Natural killer cell (primary cell): ENCODE data around the gene PTPRS. TPM values are rescaled to one million over a fixed set of nuclear protein-coding genes. Genes with fewer than 3 reads are reported as not detected.

Source experiments
- ATAC-seq, 3 donors: fragments of 150-1000 bp in 2 of 3; fragments of 200-7000 bp in 1 of 3; cut with Tn5 transposase; 1 replicate in 1 of 3; 2 replicates in 2 of 3; pipeline ENCODE4 v1.10.0; 2021; ENCODE audit warnings: mild to moderate bottlenecking in 2 of 3, moderate library complexity in 2 of 3
- DNase-seq, 2 donors: peaks; one replicate each; pipeline versions ENCODE4 v3.0.0 to v3.0.0-alpha.2; 2013 to 2021; ENCODE audit warnings: mixed read lengths in 1 of 2
- H3K27ac ChIP-seq: one replicate; pipeline ENCODE4 v1.5.1; 2013; ENCODE audit warnings: mild to moderate bottlenecking, low read length
- H3K27me3 ChIP-seq: one replicate; pipeline ENCODE4 v1.6.1; 2013; ENCODE audit warnings: low read length; ENCODE audit not compliant: control insufficient read depth, insufficient read depth
- H3K36me3 ChIP-seq: one replicate; pipeline ENCODE4 v1.6.1; 2013; ENCODE audit warnings: low read length; ENCODE audit not compliant: control insufficient read depth, insufficient read depth
- H3K4me1 ChIP-seq: one replicate; pipeline ENCODE4 v1.6.1; 2013; ENCODE audit warnings: low read length; ENCODE audit not compliant: control insufficient read depth, insufficient read depth
- H3K4me3 ChIP-seq: one replicate; pipeline ENCODE4 v1.5.1; 2013; ENCODE audit warnings: low read length
- H3K9me3 ChIP-seq: one replicate; pipeline ENCODE4 v1.6.1; 2013; ENCODE audit warnings: low read length; ENCODE audit not compliant: control insufficient read depth, insufficient read depth
- H3K27ac Mint-ChIP-seq, 2 donors: one replicate each; pipeline ENCODE4 v1.8.0; 2022; ENCODE audit warnings: mild to moderate bottlenecking in 2 of 2, mixed read lengths in 2 of 2, moderate library complexity in 1 of 2
- H3K27me3 Mint-ChIP-seq, 2 donors: one replicate each; pipeline ENCODE4 v1.8.0; 2022; ENCODE audit warnings: low read depth in 2 of 2, mixed read lengths in 2 of 2
- H3K36me3 Mint-ChIP-seq: one replicate; pipeline ENCODE4 v1.8.0; 2022; ENCODE audit warnings: mixed read lengths
- H3K4me1 Mint-ChIP-seq, 2 donors: one replicate each; pipeline ENCODE4 v1.8.0; 2022; ENCODE audit warnings: mixed read lengths in 2 of 2
- H3K4me3 Mint-ChIP-seq: one replicate; pipeline ENCODE4 v1.8.0; 2022; ENCODE audit warnings: mild to moderate bottlenecking, moderate library complexity, mixed read lengths
- H3K9me3 Mint-ChIP-seq, 2 donors: one replicate each; pipeline ENCODE4 v1.8.0; 2022; ENCODE audit warnings: mixed read lengths in 2 of 2
- WGBS: methylation state at CpG from one replicate; pipeline ENCODE4 v1.1.7; 2013; ENCODE audit warnings: missing lambda C conversion rate; ENCODE audit not compliant: insufficient coverage; 5-methylcytosine and 5-hydroxymethylcytosine counted together
- intact Hi-C: fragments of 100-400 bp; cut with micrococcal nuclease; formaldehyde crosslinking; loops from one replicate; pipeline ENCODE4 v1.14.2; 2022
- total RNA-seq, 4 donors: library from RNA; stranded (reverse); fragments of 120-200 nt in 1 of 4; gene quantifications; one replicate each; pipeline versions ENCODE4 v1.2.3 to v1.2.4, GENCODE V29; 2013 to 2022
- TF ChIP-seq, protein P1 (sequence below): fragments of 200-600 bp; IDR thresholded peaks from one replicate; pipeline ENCODE4 v1.8.0; 2022; ENCODE audit warnings: antibody characterized with exemption

Gene PTPRS
- total RNA-seq, 3 donors from 2014 or later (not counting 1 experiment from before 2014, with no cell fraction given) = 0.47 to 0.73 (median 0.61) TPM

DNA sequence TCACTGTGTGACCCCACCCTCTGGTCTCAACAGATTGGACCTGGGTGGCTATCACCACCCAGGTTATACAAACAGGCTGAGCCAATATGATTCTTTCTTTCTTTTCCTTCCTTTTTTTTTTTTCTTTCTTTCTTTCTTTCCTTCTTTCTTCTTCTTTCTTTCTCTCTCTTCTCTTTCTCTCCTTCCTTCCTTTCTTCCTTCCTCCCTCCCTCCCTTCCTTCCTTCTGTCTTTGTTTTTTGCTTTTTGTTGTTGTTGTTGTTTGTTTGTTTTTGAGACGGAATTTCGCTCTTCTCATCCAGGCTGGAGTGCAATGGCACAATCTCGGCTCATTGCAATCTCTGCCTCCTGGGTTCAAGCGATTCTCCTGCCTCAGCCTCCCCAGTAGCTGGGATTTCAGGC is 17.0 kb upstream of the PTPRS start:
- Histone ChIP-seq H3K4me3 (no peak overlapping the region), H3K4me1 (no peaks in the 10 kb centered on the region), H3K27me3 (no peaks in the 10 kb centered on the region), H3K36me3 (no peaks in the 10 kb centered on the region), H3K9me3 (no peaks in the 10 kb centered on the region), H3K27ac (no peak overlapping the region)
- Mint-ChIP-seq H3K4me3 (no peak overlapping the region), H3K36me3 (no peaks in the 10 kb centered on the region), H3K4me1 (no peaks in the 10 kb centered on the region), H3K27ac (no peak overlapping the region), H3K27me3 (peaks cover 7 to 16% of the 10 kb centered on the region in 2 donors), H3K9me3 (peaks cover 0 to 3% of the 10 kb centered on the region in 2 donors)
- DNase-seq = no peak
- no peak for ATAC-seq
- intact Hi-C loops = no loop called here
- 70% methylated on average over 4 of the region's 4 CpGs for WGBS
- TF ChIP-seq, protein P1, sequence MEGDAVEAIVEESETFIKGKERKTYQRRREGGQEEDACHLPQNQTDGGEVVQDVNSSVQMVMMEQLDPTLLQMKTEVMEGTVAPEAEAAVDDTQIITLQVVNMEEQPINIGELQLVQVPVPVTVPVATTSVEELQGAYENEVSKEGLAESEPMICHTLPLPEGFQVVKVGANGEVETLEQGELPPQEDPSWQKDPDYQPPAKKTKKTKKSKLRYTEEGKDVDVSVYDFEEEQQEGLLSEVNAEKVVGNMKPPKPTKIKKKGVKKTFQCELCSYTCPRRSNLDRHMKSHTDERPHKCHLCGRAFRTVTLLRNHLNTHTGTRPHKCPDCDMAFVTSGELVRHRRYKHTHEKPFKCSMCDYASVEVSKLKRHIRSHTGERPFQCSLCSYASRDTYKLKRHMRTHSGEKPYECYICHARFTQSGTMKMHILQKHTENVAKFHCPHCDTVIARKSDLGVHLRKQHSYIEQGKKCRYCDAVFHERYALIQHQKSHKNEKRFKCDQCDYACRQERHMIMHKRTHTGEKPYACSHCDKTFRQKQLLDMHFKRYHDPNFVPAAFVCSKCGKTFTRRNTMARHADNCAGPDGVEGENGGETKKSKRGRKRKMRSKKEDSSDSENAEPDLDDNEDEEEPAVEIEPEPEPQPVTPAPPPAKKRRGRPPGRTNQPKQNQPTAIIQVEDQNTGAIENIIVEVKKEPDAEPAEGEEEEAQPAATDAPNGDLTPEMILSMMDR = no peak

DNA sequence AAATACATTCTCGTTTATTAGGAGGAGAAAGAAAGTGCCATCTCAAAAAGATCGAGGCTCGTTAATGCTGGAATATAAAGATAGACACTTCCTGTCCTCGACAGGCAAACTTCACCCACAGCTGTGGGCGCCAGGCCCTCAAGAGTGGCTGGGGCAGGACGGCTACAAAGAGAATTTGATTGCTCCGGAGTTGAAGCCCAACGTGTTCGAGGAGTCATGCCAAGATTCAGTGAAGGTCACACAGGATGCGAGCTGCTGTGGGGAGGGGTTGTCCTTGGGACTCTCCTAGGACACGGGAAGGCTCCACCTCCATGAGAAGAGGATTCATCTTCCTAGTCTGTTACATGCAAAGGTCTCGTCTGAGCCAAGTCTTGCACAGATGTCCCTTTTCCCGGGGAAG is 16.3 kb upstream of the PTPRS start:
- no peak for DNase-seq
- Mint-ChIP-seq H3K4me3 (no peak overlapping the region), H3K27ac (no peak overlapping the region), H3K27me3 (peaks cover 7 to 16% of the 10 kb centered on the region in 2 donors), H3K36me3 (no peaks in the 10 kb centered on the region), H3K9me3 (peaks cover 0 to 3% of the 10 kb centered on the region in 2 donors), H3K4me1 (no peaks in the 10 kb centered on the region)
- 65% methylated on average over 13 of the region's 13 CpGs for WGBS
- Histone ChIP-seq H3K36me3 (no peaks in the 10 kb centered on the region), H3K9me3 (no peaks in the 10 kb centered on the region), H3K4me1 (no peaks in the 10 kb centered on the region), H3K4me3 (no peak overlapping the region), H3K27ac (no peak overlapping the region), H3K27me3 (no peaks in the 10 kb centered on the region)
- intact Hi-C loops = no loop called here
- no peak for ATAC-seq
- TF ChIP-seq, protein P1 = no peak

DNA sequence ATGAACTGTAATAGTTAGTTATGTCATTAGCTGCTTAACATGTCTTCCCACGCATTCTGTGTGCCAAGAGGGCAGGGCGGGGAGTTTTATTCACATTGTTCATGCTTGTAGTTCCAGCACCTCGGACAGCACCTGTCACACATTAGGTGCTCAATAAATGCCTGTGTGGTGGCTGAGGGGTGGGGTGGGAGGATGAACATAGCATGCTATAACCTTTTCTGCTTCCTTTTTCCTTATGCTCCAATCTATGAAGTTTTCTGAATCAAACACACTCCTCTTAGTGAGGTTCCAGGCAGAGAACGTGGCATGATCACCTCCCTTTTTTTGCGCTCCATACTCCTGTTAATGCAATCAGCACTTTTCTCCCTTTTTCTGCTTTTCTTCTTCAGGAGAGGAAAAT is 15.8 kb upstream of the PTPRS start:
- 83% methylated on average over 5 of the region's 5 CpGs for WGBS
- peaks cover 7 to 16% of the 10 kb centered on the region in 2 donors for H3K27me3 Mint-ChIP-seq
- no peak for DNase-seq

DNA sequence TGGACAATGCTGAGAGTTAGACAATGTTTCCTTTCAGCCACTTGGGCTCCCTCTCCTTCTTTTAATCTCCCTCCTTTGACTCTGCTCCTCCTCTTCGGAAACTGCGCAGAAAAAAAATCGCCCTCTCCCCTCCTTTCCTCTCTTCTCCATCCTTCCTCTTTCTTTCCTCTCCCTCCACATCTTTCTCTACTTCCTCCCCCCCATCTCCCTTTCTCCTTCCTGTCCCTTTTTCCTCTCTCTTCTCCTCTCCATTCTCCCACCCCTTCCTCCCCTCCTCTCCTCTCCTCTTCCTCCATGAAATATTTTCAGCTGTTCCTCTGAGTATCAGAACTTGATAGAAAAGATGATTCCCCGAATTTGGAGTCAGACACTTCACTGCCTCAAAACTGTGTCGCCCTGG is 15.1 kb upstream of the PTPRS start:
- Mint-ChIP-seq H3K4me1 (no peaks in the 10 kb centered on the region), H3K9me3 (peaks cover 0 to 3% of the 10 kb centered on the region in 2 donors), H3K27ac (no peak overlapping the region), H3K4me3 (no peak overlapping the region), H3K27me3 (peaks cover 7 to 16% of the 10 kb centered on the region in 2 donors), H3K36me3 (no peaks in the 10 kb centered on the region)
- 61% methylated on average over 5 of the region's 5 CpGs for WGBS
- ATAC-seq (no peak), DNase-seq (no peak)
- Histone ChIP-seq H3K36me3 (no peaks in the 10 kb centered on the region), H3K9me3 (no peaks in the 10 kb centered on the region), H3K4me1 (no peaks in the 10 kb centered on the region), H3K27me3 (no peaks in the 10 kb centered on the region), H3K4me3 (no peak overlapping the region), H3K27ac (no peak overlapping the region)
- TF ChIP-seq, protein P1 = no peak
- intact Hi-C loops = no loop called here

More for the DNA sequence above, 15.8 kb upstream of the PTPRS start:
- intact Hi-C loops = no loop called here
- H3K4me1 ChIP-seq = no peaks in the 10 kb centered on the region
- TF ChIP-seq, protein P1 = no peak
- H3K27ac ChIP-seq = no peak overlapping the region
- no peaks in the 10 kb centered on the region for H3K27me3 ChIP-seq
- Mint-ChIP-seq H3K27ac (no peak overlapping the region), H3K4me1 (no peaks in the 10 kb centered on the region), H3K36me3 (no peaks in the 10 kb centered on the region), H3K4me3 (no peak overlapping the region), H3K9me3 (peaks cover 0 to 3% of the 10 kb centered on the region in 2 donors)
- H3K4me3 ChIP-seq = no peak overlapping the region
- no peak for ATAC-seq
- H3K36me3 ChIP-seq = no peaks in the 10 kb centered on the region
- no peaks in the 10 kb centered on the region for H3K9me3 ChIP-seq
